ENCODE data around the gene RBMS3.

GRCh38 chr3:29567501-29567900, 286.6 kb downstream of the RBMS3 start:
- TF ChIP-seq CTCF (IDR thresholded peaks at IDR 0.05) (no peak), POLR2A (IDR thresholded peaks at IDR 0.05) (no peak)
